SKM-1 treated with dmso at 0.1 percent for 144 hours (cell line): ENCODE results near the gene EPB41L3.
"Not testable (repeated sequence)": the region's sequence is repeated elsewhere in the genome, so short reads cannot be mapped to it uniquely, and the experiment has no call there.

ENCODE experiments used
- DNase-seq: peaks from one replicate; lab custom pipeline; 2025; ENCODE audit not compliant: unreplicated experiment; lab: John Stamatoyannopoulos, UW

The EPB41L3 gene

DNA sequence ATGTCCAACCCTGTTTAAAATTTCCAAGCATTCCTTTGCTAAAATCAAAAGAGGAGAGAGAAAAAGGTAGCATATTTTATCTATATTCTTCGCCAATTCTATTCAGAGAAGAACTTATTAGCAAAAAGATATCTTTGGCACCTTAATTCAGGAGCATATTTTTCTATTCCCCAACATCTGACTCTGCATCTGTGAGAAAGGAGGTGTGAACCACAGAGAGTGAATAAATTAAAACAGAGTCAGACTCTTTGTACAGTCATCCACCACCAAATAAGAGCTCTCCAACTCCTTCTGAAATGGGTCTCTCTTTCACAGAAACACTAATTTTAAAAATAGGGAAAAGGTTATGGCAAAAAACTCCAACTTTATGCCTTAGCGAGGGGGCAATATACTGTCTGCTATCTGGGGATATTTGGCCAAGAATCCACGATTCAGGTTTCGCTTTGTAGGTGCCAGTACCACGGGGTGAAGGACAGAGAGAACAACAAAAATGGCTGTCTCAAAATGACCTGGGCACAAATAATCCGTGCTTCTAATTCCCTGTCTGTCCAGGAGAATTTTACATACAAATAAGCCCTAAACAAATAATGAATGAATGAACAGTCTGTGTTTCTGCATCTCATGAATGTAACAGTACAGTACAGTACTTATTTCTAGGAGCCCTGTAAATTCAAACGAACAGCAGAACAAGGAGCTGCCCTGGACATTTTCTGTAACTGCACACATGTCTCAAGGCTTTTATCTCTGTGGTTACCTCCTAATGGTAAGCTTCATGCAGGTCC is 43.4 kb downstream of the EPB41L3 start:
- DNase-seq = no peak

DNA sequence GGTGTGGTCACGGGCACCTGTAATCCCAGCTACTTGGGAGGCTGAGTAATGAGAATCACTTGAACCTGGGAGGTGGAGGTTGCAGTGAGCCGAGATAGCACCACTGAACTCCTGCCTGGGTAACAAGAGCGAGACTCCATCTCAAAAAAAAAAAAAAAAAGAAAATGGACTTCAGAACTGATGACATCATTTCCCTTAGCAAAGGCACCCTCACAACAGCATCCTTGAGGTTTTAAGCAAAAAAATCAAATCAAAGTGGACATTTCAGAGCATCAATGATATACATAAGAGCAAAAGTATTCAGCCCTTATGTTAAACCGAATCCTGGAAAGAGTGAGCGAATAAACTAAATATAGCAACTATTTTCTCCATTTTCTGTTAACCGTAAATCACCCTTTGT is 45.3 kb downstream of the EPB41L3 start:
- no peak for DNase-seq

DNA sequence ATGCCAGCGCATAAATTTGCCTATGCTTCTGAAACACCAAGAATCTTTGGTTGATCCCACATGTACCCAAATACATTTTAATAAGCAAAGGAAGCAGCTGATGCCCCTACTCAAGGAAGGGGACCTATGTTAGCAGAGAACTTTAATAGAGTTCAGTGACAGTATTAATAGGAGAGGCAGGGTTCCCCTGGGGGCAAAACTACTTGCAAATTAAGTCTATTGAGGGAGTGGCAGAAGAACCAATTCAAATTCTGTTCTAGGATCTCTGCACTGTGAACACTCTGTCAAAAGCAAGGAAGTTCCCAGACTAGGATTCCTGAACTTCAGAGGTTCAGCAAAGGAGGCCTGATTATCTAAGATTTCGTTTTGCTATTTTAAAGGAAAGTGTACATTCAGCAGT is 47.5 kb downstream of the EPB41L3 start:
- no peak for DNase-seq

DNA sequence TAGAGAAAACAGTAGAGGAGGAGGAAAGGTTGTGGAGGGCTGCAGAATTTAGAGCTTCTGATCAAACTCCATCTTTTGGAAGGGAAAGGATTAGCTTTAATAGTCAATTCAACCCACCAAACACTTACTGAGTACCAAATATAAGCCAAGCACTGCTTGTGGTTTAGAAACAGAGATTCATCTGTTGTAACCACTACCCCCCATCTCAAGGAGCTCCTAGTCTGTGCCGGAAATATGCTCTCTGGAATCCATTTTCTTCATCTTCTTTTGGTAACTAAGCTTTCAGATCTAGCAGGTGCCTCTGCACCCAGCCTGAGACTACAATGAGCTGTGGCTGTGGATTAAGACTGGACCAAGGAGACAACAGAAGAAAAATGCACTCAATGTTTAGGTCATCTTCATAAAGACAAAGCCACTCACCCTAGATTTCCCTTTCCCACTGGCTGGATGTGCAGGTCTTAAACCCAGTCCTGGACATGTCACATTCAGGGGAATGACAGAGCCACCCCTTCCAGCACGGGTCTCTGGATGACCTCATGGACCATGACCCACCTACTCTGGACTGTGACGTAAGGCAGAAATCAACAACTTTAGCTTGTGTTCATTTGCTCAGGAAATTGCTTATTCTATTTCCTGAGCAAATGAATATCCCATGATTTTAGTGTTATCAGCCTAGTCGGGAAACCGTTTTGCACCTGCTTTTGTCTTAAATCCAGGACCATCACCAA is 52.9 kb downstream of the EPB41L3 start:
- DNase-seq = no peak

- no peak for DNase-seq
Measured at GRCh38 chr18:5488844-5489243, 55.0 kb downstream of the EPB41L3 start.

- DNase-seq = not testable (repeated sequence)
Measured at GRCh38 chr18:5488044-5488443, 55.8 kb downstream of the EPB41L3 start.

DNA sequence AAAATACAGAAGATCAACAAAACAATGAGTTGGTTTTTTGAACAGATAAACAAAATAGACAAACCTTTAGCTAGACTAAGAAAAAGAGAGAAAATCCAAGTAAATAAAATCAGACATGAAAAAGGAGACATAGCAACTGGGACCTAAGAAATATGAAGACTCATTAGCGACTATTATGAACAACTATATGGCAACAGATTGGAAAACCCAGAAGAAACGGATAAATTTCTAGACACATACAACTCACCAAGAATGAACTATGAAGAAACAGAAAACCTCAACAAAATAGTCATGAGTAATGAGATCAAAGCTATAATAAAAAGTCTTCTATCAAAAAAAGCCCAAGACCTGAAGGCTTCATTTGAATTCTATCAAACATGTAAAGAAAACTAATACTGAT is 59.3 kb downstream of the EPB41L3 start:
- no peak for DNase-seq

DNA sequence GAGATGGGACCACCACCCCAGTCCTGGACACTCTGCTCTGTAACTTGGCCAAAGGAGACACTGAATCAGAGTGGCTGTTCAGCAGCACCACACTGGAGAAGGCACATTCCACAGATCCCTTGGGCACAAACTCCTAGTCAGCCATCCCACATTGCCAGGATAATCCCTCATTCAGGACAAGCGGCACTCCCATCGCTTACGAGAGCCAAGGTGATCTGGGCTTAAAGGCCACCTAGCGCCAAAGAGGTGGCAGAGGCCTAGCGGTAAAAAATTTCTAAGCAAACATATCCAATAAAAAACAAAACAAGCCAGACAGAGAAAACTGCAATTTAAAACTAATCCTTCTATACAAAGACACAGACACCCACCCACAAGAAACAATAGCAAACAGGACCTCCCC is 62.2 kb downstream of the EPB41L3 start:
- no peak for DNase-seq

- no peak for DNase-seq
Measured at GRCh38 chr18:5478261-5478660, 65.5 kb downstream of the EPB41L3 start.

DNA sequence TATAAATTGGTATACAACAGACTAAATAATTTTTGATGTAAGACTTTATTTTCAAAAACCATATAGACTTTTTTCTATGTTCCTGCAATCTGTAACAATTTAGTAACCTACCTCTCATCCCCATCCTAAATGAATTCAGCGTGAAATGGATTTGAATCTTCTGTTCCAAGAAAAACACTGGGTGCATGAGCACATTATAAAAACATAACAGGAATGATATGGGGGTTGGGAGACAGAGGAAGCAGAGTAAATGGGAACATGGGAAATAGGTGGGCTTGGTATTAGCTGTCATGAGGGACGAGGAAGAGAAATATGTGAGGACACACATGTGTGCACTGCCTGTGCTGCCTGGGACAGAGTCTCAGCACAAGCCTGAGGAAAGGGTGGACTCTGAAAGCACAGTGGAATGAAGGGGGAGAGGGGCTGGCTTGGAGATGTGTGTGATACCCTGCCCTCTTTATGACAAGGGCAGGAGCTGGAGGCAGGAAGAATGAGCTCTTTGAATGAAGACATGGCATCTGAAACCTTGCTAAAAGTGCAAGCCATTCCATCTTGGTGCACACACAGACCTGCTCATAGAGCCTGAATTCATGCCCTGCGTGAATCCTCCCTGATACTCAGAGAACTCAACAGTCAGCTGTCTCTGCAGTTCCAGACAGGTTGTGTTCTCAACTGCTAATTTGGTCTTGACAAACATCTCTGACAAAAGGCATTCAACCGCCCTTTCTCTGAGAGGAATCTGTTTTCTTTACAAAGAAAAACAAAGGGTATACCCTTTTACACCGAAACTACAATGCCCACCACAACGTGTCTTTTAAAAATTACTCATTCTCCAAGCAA is 66.6 kb downstream of the EPB41L3 start:
- no peak for DNase-seq

- peak; percentile 94 for DNase-seq
Measured at GRCh38 chr18:5475267-5475666, 68.5 kb downstream of the EPB41L3 start.

- no peak for DNase-seq
Measured at GRCh38 chr18:5469340-5469739, 74.5 kb downstream of the EPB41L3 start.

DNA sequence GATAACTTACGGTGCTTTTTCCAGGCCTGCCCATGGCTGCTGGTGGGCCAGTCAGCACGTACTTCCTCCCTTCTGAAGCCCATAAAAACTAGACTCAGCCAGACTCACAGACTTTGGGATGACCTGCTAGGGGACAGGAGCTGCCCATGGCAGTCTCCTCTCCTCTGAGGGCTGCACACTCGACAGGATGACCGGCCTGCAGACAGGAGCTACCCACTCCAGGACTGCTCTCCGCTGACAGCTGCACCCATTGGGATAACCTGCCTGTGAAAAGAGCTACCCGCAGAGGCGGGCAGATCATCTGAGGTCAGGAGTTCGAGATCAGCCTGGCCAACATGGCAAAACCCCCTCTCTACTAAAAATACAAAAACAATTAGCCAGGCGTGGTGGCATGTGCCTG is 75.4 kb downstream of the EPB41L3 start:
- DNase-seq = no peak

DNA sequence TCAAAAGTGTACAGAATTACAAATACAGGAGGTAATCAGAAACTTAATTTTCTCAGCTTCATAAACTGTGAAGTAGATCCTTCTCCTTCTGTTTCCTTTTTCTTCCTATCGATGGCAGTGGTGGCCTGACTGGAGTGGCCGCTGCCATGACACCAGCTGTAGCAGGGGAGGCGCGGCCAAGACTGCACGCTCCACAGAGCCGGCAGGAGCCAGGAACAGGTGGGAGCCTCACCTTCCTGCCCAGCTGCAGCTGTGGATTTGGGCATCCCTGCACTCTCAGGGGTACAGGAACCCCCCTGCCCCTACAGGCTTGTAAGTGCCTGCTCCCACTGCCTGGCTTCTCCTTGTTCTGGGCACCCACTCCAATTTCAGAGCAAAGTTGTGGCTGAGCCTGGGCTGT is 76.1 kb downstream of the EPB41L3 start:
- DNase-seq = no peak

DNA sequence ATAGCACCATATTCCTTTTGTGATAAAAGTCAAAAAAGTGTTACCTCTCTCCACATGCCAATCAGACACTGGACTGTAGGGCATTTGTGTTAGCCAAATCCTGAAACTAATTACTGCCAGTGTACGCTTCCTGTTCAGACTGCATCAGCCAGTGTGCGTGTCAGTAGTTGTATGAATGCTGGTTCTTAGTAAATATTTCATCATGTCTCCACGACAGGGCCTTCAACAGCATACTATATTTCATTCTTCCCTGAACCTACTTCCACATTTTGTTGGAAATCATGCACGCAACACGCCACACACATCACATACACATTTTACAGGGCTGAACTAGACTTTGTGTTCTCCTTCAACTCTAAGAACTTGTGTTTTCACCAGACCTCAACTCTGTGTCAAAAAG is 77.5 kb downstream of the EPB41L3 start:
- DNase-seq = peak; percentile 96

GRCh38 chr18:5464251-5464650 is 79.5 kb downstream of the EPB41L3 start:
- peak; percentile 73 for DNase-seq

GRCh38 chr18:5463831-5464230 is 80.0 kb downstream of the EPB41L3 start:
- DNase-seq = no peak

DNA sequence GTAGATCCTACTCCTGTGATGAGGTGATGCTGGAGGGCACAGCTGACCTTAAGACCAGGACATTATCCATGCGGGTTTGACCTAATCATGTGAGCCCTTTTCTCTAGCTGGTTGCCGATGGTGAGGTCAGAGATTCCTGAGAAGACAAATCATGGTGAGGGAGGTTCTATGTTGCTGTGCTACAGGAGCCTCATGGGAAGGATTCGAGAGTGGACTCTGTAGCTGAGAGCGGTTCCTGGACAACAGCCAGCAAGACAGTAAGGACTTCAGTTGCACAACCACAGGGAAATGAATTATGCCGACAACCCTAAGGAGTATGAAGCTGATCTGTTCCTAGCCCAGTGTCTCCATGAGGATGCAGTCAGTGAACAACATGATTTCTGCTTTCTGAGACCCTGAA is 80.4 kb downstream of the EPB41L3 start:
- peak; percentile 55 for DNase-seq

GRCh38 chr18:5462227-5462626 is 81.6 kb downstream of the EPB41L3 start:
- peak; percentile 91 for DNase-seq

DNA sequence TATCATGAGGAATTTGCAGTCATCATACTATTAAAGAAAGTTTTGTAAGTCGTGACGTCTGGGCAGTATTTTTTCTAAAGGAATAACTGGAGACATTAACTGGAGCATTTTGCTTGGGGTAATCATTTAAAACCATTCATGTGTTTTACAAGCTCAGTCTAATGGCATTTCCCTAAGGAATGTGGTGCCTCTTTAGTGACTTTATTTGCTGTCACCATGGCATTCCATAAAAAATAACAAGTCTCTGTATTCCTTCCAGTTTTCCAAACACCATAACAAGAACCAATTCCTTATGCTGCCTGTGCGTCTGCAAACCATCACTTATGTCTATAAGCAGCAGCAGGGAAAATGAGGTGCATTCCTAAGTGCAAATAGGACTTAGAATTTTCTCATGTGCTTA is 82.8 kb downstream of the EPB41L3 start:
- no peak for DNase-seq

- no peak for DNase-seq
Measured at GRCh38 chr18:5457462-5457957, 86.3 kb downstream of the EPB41L3 start.
